ENCODE data around the gene SDK1. TPM values are rescaled to one million over a fixed set of nuclear protein-coding genes. Genes with fewer than 3 reads are reported as not detected.

The SDK1 gene
- total and polyA plus RNA-seq, 2 donors = 3.2 to 7.8 TPM

GRCh38 chr7:3986927-3987326 is 685.9 kb downstream of the SDK1 start:
- 91% methylated on average over 5 of the region's 5 CpGs for WGBS
- H3K27ac ChIP-seq (ENCODE audit: low read depth in 1 of 2, low read length in 1 of 2) = no peak overlapping the region

DNA sequence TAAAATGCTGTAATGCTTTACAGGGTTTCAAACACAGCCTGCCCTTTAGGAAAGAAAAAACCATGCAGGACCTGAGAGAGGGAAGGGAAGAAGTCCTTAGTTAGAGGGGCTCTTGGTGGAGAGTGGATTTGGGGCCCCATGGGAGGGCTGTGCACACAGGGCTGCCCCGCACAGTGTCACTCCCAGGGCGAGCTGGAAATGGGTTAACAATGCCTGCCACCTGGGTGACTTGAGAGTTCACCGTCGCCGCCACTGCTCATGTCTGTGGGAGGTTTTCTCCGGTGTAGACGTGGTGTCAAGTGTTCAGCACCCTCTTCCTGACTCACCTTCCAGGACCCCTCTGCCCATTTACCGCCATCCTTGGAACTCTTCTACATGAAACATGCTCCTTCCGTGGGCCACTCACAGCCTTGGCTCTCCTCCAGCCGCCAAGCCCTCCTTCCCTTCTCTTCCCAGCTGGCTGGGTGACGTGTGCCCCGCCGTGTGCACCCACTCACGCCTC is 686.4 kb downstream of the SDK1 start:
- WGBS = 96% methylated on average over 14 of the region's 14 CpGs
- H3K27ac ChIP-seq (ENCODE audit: low read depth in 1 of 2, low read length in 1 of 2) = no peak overlapping the region
- peaks cover 0 to 5% of the 10 kb centered on the region in 2 donors for H3K9me3 ChIP-seq (ENCODE audit: control insufficient read depth in 2 of 2, insufficient read depth in 1 of 2, low read length in 1 of 2)
- H3K4me3 ChIP-seq (ENCODE audit: low read length in 2 of 2) = no peak overlapping the region
- no peak for DNase-seq (ENCODE audit: low read depth in 6 of 9, low spot score in 9 of 9)
- H3K4me1 ChIP-seq (ENCODE audit: control insufficient read depth in 2 of 2, insufficient read depth in 2 of 2, low read length in 2 of 2) = no peaks in the 10 kb centered on the region
- no peaks in the 10 kb centered on the region for H3K27me3 ChIP-seq (ENCODE audit: control insufficient read depth in 2 of 2, insufficient read depth in 1 of 2, low read length in 1 of 2)
- no peaks in the 10 kb centered on the region for H3K36me3 ChIP-seq (ENCODE audit: control insufficient read depth in 2 of 2, insufficient read depth in 2 of 2, low read length in 1 of 2)

More at GRCh38 chr7:3986927-3987326, 685.9 kb downstream of the SDK1 start:
- Histone ChIP-seq H3K36me3 (ENCODE audit: control insufficient read depth in 2 of 2, insufficient read depth in 2 of 2, low read length in 1 of 2) (no peaks in the 10 kb centered on the region), H3K27me3 (ENCODE audit: control insufficient read depth in 2 of 2, insufficient read depth in 1 of 2, low read length in 1 of 2) (no peaks in the 10 kb centered on the region), H3K4me1 (ENCODE audit: control insufficient read depth in 2 of 2, insufficient read depth in 2 of 2, low read length in 2 of 2) (no peaks in the 10 kb centered on the region), H3K4me3 (ENCODE audit: low read length in 2 of 2) (no peak overlapping the region), H3K9me3 (ENCODE audit: control insufficient read depth in 2 of 2, insufficient read depth in 1 of 2, low read length in 1 of 2) (peaks cover 0 to 5% of the 10 kb centered on the region in 2 donors)
- DNase-seq (ENCODE audit: low read depth in 6 of 9, low spot score in 9 of 9) = no peak

DNA sequence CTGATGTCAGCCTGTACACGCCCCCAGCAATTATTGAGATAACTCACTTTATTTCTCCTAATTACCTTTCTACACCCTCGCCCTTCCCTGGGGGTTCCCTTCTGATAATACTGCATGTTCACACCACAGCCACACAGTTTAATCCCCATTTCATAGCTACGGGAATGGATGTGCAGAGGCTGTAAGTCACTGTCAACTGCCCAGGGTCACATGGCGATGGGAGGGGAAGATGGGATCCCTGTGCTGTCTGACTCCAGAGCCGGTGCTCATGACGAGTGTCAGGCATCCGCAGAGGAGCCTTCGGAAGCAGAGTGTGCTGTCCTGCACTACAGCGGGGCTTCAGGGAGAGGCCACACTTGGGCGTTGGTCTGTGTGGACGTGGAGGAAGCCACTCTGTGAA is 688.7 kb downstream of the SDK1 start:
- Histone ChIP-seq H3K27me3 (ENCODE audit: control insufficient read depth in 2 of 2, insufficient read depth in 1 of 2, low read length in 1 of 2) (no peaks in the 10 kb centered on the region), H3K27ac (ENCODE audit: low read depth in 1 of 2, low read length in 1 of 2) (no peak overlapping the region), H3K4me3 (ENCODE audit: low read length in 2 of 2) (no peak overlapping the region), H3K4me1 (ENCODE audit: control insufficient read depth in 2 of 2, insufficient read depth in 2 of 2, low read length in 2 of 2) (no peaks in the 10 kb centered on the region), H3K36me3 (ENCODE audit: control insufficient read depth in 2 of 2, insufficient read depth in 2 of 2, low read length in 1 of 2) (no peaks in the 10 kb centered on the region), H3K9me3 (ENCODE audit: control insufficient read depth in 2 of 2, insufficient read depth in 1 of 2, low read length in 1 of 2) (peaks cover 0 to 5% of the 10 kb centered on the region in 2 donors)
- no peak for DNase-seq (ENCODE audit: low read depth in 6 of 9, low spot score in 9 of 9)
- WGBS = 96% methylated on average over 11 of the region's 11 CpGs

DNA sequence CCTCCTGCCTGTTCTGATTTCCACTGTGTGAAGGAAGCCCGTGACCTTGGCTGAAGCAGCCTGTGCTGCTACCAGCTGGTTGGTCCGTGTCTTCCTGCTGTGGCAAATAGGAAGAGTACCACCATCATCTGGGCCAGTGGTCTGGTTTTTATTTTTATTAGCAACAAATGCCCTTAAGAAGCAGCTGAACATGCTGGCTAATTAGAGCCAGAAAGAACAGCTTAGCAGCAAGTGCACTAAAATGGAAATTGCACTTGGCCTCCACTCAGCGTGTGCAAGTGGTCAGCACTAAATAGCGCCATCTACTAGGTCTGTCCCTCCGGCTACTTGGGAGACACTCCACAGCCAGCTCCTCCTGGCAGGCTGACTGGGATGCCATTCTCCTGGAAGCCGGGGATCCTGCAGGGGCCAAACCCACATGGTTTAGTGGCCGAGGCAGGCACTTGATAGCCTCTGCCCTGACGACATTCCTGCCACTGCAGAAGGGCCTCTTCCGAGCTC is 690.7 kb downstream of the SDK1 start:
- Histone ChIP-seq H3K27ac (ENCODE audit: low read depth in 1 of 2, low read length in 1 of 2) (no peak overlapping the region), H3K27me3 (ENCODE audit: control insufficient read depth in 2 of 2, insufficient read depth in 1 of 2, low read length in 1 of 2) (no peaks in the 10 kb centered on the region), H3K9me3 (ENCODE audit: control insufficient read depth in 2 of 2, insufficient read depth in 1 of 2, low read length in 1 of 2) (peaks cover 0 to 5% of the 10 kb centered on the region in 2 donors), H3K4me3 (ENCODE audit: low read length in 2 of 2) (no peak overlapping the region), H3K4me1 (ENCODE audit: control insufficient read depth in 2 of 2, insufficient read depth in 2 of 2, low read length in 2 of 2) (no peaks in the 10 kb centered on the region), H3K36me3 (ENCODE audit: control insufficient read depth in 2 of 2, insufficient read depth in 2 of 2, low read length in 1 of 2) (no peaks in the 10 kb centered on the region)
- no peak for DNase-seq (ENCODE audit: low read depth in 6 of 9, low spot score in 9 of 9)
- 94% methylated on average over 9 of the region's 9 CpGs for WGBS

DNA sequence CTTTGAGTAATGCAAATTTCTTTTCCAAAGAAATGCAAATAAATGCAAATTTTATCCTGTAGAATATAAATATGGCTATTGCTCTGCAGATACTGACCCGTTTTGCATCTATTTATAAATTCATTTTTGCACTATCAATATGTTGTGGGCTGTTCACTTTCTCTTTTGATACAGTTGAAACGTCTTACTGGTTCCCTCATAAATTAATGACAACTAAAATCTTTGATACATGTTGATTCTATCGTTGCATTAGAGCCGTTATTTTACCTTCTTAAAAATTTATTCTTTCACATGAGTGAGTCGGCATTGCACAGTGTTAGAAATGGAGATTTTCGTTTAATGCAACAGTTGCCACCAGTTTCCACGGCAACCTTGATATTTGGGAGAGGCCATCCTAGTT is 691.8 kb downstream of the SDK1 start:
- Histone ChIP-seq H3K4me1 (ENCODE audit: control insufficient read depth in 2 of 2, insufficient read depth in 2 of 2, low read length in 2 of 2) (no peaks in the 10 kb centered on the region), H3K4me3 (ENCODE audit: low read length in 2 of 2) (no peak overlapping the region), H3K36me3 (ENCODE audit: control insufficient read depth in 2 of 2, insufficient read depth in 2 of 2, low read length in 1 of 2) (no peaks in the 10 kb centered on the region), H3K27me3 (ENCODE audit: control insufficient read depth in 2 of 2, insufficient read depth in 1 of 2, low read length in 1 of 2) (no peaks in the 10 kb centered on the region), H3K9me3 (ENCODE audit: control insufficient read depth in 2 of 2, insufficient read depth in 1 of 2, low read length in 1 of 2) (peaks cover 0 to 5% of the 10 kb centered on the region in 2 donors), H3K27ac (ENCODE audit: low read depth in 1 of 2, low read length in 1 of 2) (no peak overlapping the region)
- WGBS = 91% methylated on average over 7 of the region's 7 CpGs
- no peak for DNase-seq (ENCODE audit: low read depth in 6 of 9, low spot score in 9 of 9)

- no peak for DNase-seq (ENCODE audit: low read depth in 6 of 9, low spot score in 9 of 9)
- Histone ChIP-seq H3K27ac (ENCODE audit: low read depth in 1 of 2, low read length in 1 of 2) (no peak overlapping the region), H3K4me1 (ENCODE audit: control insufficient read depth in 2 of 2, insufficient read depth in 2 of 2, low read length in 2 of 2) (no peaks in the 10 kb centered on the region), H3K9me3 (ENCODE audit: control insufficient read depth in 2 of 2, insufficient read depth in 1 of 2, low read length in 1 of 2) (peaks cover 0 to 5% of the 10 kb centered on the region in 2 donors), H3K36me3 (ENCODE audit: control insufficient read depth in 2 of 2, insufficient read depth in 2 of 2, low read length in 1 of 2) (no peaks in the 10 kb centered on the region), H3K4me3 (ENCODE audit: low read length in 2 of 2) (no peak overlapping the region), H3K27me3 (ENCODE audit: control insufficient read depth in 2 of 2, insufficient read depth in 1 of 2, low read length in 1 of 2) (no peaks in the 10 kb centered on the region)
- WGBS = 82% methylated on average over 5 of the region's 5 CpGs
These were observed 693.7 kb downstream of the SDK1 start for GRCh38 chr7:3994764-3995163.

DNA sequence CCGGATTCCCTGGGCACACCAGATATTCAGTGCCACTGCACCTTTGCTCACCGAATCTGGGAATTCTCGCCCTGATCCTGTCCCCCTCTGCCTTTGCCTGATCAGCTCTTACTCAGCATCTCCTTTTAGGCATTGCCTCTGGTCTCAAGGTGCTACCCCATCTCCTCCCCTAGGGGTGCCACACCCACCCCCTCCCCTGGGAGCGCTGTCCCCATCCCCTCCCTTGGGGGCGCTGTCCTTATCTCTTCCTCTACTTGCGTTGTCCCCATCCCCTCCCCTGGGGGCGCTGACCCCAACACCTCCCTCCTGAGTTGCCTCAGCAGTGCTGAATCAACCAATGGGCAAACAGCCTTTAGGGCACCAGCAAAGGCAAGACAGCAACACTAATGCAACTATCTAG is 694.1 kb downstream of the SDK1 start:
- H3K9me3 ChIP-seq (ENCODE audit: control insufficient read depth in 2 of 2, insufficient read depth in 1 of 2, low read length in 1 of 2) = peaks cover 0 to 5% of the 10 kb centered on the region in 2 donors
- H3K36me3 ChIP-seq (ENCODE audit: control insufficient read depth in 2 of 2, insufficient read depth in 2 of 2, low read length in 1 of 2) = no peaks in the 10 kb centered on the region
- 79% methylated on average over 7 of the region's 7 CpGs for WGBS
- H3K4me1 ChIP-seq (ENCODE audit: control insufficient read depth in 2 of 2, insufficient read depth in 2 of 2, low read length in 2 of 2) = no peaks in the 10 kb centered on the region
- no peaks in the 10 kb centered on the region for H3K27me3 ChIP-seq (ENCODE audit: control insufficient read depth in 2 of 2, insufficient read depth in 1 of 2, low read length in 1 of 2)
- no peak for DNase-seq (ENCODE audit: low read depth in 6 of 9, low spot score in 9 of 9)
- no peak overlapping the region for H3K4me3 ChIP-seq (ENCODE audit: low read length in 2 of 2)
- no peak overlapping the region for H3K27ac ChIP-seq (ENCODE audit: low read depth in 1 of 2, low read length in 1 of 2)

DNA sequence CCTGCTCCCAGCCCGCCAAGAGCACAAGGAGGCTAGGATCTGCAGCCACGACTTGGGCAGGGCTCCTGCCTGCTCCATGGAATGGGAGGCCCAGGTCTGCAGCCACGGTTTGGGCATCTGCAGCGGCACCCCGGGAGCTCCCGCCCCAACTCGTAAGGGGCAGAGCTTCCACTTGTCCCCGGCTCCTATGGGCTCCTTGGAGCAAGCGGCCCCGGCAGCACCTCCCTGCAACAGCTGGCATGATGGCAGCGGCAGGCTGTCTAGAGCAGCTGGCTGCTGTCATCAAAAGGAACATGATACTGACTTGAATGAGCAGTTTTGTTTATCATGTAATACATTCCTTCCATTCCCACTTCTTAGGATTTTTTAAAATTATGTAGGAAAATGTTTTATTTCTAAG is 697.0 kb downstream of the SDK1 start:
- Histone ChIP-seq H3K27me3 (ENCODE audit: control insufficient read depth in 2 of 2, insufficient read depth in 1 of 2, low read length in 1 of 2) (no peaks in the 10 kb centered on the region), H3K4me1 (ENCODE audit: control insufficient read depth in 2 of 2, insufficient read depth in 2 of 2, low read length in 2 of 2) (no peaks in the 10 kb centered on the region), H3K36me3 (ENCODE audit: control insufficient read depth in 2 of 2, insufficient read depth in 2 of 2, low read length in 1 of 2) (no peaks in the 10 kb centered on the region), H3K4me3 (ENCODE audit: low read length in 2 of 2) (no peak overlapping the region), H3K9me3 (ENCODE audit: control insufficient read depth in 2 of 2, insufficient read depth in 1 of 2, low read length in 1 of 2) (no peaks in the 10 kb centered on the region), H3K27ac (ENCODE audit: low read depth in 1 of 2, low read length in 1 of 2) (no peak overlapping the region)
- DNase-seq (ENCODE audit: low read depth in 6 of 9, low spot score in 9 of 9) = no peak
- 93% methylated on average over 11 of the region's 11 CpGs for WGBS

- no peak for DNase-seq (ENCODE audit: low read depth in 6 of 9, low spot score in 9 of 9)
- Histone ChIP-seq H3K27me3 (ENCODE audit: control insufficient read depth in 2 of 2, insufficient read depth in 1 of 2, low read length in 1 of 2) (no peaks in the 10 kb centered on the region), H3K4me1 (ENCODE audit: control insufficient read depth in 2 of 2, insufficient read depth in 2 of 2, low read length in 2 of 2) (no peaks in the 10 kb centered on the region), H3K27ac (ENCODE audit: low read depth in 1 of 2, low read length in 1 of 2) (no peak overlapping the region), H3K9me3 (ENCODE audit: control insufficient read depth in 2 of 2, insufficient read depth in 1 of 2, low read length in 1 of 2) (no peaks in the 10 kb centered on the region), H3K36me3 (ENCODE audit: control insufficient read depth in 2 of 2, insufficient read depth in 2 of 2, low read length in 1 of 2) (no peaks in the 10 kb centered on the region), H3K4me3 (ENCODE audit: low read length in 2 of 2) (no peak overlapping the region)
- 87% methylated on average over 8 of the region's 8 CpGs for WGBS
These were observed 699.1 kb downstream of the SDK1 start for GRCh38 chr7:4000139-4000538.

Measured in thymus (tissue), 11 donors.